Kasumi-1 (cell line): ENCODE data around the gene RNASE13.
"Not testable (repeated sequence)": the region's sequence is repeated elsewhere in the genome, so short reads cannot be mapped to it uniquely, and the experiment has no call there.

Source experiments
- DNase-seq, 2 experiments: peaks; one replicate each; lab custom pipeline; 2025; lab: John Stamatoyannopoulos, UW

Gene RNASE13

DNA sequence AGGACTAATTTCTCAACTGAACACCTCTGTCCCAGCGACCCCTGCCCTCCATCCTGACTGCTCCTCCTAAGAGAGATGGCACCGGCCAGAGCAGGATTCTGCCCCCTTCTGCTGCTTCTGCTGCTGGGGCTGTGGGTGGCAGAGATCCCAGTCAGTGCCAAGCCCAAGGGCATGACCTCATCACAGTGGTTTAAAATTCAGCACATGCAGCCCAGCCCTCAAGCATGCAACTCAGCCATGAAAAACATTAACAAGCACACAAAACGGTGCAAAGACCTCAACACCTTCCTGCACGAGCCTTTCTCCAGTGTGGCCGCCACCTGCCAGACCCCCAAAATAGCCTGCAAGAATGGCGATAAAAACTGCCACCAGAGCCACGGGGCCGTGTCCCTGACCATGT, 8.3 kb upstream of the RNASE13 start:
- no peak for DNase-seq

DNA sequence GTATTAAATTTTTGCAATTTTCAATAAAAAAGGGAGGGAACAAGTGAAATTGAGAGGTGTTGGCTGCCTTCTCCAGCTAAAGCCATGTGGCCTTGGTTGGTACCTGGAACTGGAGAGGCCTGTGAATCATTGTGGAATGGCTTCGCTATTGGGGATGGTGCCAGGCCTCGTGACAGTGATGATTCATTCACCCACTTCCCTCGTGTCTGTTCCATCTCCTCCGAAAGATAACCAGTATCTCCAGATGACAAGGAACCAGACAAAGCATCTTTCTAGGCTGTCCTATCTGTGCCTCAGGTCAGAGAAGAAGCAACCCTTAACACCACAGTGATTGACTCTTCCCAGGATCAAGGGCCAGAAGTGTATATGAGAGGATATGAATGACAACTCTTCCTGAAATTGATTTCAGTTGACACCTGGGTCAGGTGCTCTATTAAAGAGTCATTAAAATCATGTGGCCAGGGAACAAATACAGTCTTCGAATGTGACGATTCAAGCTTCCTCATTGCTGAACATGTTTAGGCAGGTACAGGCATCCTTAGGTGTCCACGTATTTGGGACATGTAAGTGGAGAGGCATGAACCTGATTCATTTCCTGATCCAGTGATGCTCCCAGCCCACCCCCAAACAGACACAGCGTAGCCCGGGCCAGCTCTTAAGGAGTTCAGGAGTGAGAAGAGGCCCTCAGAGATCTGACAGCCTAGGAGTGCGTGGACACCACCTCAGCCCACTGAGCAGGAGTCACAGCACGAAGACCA, 7.2 kb upstream of the RNASE13 start, which contains the start of gene RNASE7:
RNASE7 (plus strand) TSS at position 687 of the 758 bp plus-strand sequence. CDS start 631 bp downstream, outside the sequence.
- DNase-seq, result no peak

DNA sequence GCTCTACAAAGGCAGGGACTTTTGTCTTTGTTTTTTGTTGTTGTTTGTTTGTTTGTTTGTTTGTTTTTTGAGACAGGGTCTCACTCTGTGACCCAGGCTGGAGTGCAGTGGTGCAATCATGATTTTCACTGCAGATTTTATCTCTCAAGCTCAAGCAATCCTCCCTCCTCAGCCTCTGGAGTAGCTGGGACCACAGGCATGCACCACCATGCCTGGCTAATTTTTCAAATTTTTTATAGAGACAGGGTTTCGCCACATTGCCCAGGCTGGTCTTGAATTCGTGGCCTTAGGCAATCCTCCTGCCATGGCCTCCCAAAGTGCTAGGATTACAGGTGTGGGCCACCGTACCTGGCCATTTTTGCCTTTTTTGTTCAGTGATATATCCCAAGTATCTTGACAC, 6.3 kb upstream of the RNASE13 start:
- DNase-seq, result not testable (repeated sequence)

DNA sequence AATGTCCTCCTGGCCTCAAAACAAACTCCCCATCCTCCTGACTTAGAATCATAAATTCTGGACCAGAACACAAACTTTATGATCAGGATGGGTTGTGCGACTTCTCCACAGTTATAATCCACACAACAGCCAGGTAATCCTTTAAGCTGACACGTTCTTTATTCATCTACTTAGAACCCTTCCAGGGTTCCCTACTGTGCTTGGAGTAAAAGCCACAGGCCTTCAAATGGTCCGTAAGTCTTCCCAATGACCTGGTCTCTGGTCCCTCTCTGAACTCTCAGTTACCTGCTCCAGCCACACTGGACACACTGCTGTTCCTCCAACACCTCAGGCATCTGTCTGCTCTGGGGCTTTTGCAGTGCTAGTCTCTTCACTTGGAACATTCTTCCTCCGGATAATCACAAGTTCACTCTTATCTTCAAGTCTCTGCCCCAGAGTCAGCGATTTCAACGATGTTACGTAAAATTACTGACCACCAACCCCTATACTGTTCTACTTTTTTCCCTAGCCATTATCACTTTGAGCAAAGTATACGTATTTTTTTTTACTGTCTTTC, 5.8 kb upstream of the RNASE13 start:
- no peak for DNase-seq

DNA sequence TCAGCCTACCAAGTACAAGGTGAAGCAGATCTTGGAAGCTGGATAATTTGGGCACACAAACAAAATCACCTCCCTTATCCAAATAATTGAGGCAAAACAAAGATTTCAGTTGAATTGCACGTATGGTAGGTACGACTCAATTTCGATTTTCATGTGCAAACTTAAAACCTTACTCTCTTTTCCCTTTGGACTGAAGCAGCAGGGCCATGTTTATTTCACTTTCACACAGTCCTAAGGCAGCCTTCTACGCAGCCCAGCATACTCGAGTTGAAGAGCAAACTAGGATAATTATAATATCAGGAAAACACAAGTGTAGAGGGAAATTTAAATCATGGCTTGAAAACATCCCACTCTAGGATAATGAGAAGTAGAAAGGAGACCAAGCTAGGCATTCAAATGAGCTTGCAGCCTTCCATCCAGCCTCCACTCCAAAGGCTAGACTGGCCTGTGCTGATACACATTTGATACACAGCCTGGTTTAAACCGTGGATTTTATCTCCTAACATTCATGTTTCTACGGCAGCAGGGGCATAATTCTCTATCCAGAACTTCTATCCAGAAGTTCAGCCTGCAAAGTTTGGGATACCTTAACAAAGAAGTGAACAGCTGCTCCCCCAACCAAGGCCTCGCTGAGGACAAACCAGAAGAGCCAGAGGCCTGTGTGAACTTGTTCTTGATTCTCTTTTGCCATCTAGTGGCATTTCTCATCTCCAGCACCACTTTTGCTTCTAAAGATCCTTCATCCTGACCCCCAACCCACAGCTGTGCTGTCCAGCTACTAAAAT, 5.2 kb upstream of the RNASE13 start:
- peak; percentile 78 to 85 for DNase-seq

DNA sequence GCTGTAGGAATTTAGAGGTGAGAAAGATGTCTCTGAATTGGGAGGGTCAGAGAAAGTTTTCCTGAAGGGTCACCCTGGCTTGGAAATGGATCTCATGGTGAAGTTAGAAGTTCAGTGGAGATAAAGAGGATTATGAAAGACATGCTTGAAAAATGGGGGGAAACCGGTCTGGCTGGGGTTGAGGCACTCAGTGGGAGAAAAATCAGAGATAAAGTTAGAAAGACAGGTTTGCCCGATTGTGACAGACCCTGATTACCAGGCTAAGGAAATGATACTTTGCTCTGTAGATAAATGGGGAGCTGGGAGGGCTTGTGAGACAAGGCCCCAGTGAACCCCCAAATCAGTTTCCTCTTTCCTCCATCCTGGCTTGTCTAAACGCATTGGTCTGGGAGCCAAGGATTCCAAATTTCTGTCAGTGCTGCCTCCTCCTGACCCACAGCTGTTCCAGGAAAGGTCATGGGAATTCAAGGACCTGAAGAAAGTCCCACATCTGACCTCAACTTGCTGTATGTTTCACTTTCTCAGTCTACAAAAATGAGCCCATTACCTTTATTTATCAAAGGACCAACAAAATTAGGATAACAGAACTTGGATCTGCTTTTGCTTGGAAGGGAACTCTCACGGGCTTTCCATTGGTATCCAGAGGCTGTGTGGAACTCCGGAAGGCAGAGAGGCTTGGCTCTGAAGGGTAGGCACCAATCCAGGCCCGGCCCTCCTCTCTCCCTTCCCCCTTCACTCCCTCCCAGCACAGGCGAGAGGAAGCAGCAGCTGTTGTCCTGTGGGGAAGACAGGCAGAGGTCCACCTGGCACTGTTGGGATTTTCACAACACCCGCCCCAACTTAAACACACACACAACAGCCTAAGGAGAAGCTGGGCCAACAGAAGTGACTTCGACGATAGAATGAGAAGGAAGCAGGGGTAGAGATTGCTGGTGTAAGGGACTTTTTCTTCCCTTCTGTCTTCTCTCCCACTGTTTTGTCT, 4.1 kb upstream of the RNASE13 start:
- DNase-seq, result no peak

DNA sequence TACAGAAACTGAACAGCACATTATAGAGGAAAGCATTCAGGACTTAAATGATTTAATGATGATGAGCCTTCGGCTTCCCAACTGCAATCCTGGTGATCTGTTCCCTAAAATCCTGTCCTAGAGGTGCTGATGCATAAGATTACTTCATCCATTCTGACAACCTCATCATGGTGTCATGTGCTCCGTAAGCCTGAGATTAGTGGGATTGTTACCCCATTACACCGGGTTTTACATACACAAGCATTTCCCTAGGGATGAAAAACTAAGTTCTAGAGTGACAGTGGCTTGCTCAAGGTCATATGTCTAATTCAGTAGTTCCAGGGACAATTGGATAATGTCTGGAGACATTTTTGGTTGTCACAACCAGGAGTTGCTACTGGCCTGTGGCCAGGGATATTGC, 2.5 kb upstream of the RNASE13 start:
- no peak for DNase-seq

DNA sequence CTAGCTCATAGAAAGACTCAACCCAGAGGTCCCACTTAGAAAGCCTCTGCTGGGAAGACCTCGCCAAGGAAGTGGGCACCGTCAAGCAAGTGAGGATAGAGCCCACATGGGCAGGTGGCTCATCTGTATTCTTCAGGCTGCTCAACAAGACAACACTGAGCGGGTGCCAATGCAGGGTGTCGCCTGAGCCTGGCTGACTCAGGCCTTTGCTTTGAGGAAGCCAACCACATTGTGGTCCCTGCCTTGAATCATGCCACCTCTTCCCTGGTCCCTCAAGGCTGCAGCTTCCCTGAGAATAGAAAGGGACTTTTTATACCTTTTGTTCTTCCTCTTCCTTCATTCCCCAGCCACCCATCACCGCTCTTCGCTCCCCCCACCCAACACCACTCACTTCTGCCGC, 2.1 kb upstream of the RNASE13 start:
- no peak for DNase-seq

DNA sequence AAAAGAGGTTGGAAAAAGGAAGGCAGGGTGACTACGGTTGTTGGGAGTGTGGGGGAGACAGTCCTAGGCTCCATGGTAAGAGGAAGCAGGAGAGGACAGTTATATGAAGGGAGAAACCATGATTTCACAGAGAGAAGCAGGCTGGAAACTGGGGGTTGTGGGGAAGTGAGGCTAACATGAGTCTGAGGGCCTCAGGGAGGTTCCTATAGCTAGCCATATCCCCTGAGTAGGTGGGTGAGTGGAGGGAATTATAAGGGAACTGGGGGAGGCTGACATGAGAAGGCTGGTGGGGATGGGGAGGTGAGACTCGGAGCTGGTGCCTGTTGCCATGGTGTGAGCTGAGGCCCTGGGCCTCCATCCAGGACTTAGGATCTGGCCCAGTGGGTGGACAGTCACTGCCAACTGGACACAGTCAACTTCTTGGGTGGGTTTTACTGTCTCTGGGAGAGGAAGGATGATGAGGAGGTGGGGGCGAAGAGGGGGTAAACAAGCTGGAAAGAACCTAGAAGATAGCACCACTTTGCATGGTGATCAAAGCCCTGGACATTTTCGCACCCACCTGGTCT, 1.4 kb downstream of the RNASE13 start:
- DNase-seq, result no peak

DNA sequence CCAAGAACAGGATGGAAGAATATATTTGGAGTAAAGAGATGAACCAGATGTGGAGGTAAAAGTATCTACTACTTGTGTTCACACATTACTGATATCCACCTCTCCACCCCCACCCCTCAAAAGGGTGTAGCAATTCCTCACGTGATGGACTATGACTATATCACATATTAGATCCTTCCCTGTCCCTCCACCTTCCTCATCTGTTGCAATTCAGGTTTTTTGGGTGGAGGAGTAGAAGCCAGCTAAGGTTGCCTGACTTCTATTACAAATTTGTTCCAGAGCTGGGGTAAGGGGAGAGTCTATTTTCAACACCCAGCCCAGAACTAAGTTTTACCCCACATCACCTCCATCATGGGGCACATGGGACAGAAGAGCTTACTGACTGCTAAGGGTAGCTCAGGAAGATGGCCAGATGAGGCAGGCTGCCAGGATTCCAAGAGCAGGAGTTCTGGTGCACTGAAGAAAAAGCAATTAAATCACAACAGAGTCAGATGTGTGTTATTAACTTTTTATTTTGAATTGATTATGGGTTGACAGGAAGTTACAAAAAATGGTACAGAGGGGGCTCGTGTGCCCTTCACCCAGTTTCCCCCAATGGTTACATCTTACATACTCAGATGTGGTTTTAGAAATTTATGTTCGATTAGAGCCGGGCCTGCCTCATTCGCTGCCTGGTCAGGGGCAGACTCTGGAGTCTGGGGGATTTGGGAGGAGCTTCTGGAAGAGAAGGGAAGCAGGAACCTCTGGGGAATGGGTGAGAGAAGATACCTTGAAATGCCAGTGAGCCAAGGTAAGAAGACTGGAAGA, 2.1 kb downstream of the RNASE13 start:
- DNase-seq, result no peak

DNA sequence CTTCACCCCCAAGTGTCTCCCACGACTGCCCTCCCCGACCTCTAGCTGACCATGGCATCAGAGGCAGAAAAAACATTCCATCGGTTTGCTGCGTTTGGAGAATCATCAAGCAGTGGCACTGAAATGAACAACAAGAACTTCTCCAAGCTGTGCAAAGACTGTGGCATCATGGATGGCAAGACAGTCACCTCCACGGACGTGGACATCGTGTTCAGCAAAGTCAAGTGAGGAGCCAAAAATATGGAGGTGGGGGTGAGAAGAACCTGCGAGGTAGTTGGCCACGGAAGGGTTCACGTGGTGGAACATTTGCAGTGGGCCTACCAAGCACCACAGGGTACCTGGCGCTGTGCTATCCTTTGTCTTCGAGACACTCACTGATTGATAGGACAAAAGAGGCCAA, 4.1 kb downstream of the RNASE13 start:
- DNase-seq, result no peak

DNA sequence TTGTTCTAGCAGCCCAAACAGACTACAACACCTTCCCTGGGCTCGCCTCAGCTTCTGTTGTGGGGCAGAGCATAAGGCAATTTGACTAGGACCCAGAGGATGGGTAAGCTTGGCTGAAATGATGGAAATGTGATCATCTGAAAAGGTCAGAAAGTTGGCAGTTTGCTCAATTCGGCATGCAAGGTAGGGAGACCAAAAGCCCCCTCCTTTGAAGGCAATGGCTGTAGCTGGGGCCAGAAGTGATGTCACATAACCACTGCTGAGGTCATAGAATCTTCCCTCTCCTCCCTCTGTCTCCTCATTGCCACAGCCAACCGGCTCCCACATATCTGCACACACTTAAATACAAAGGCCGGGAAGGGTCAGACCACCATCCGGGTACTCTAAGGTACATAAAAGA, 4.7 kb downstream of the RNASE13 start, which contains the start of gene TPPP2:
TPPP2 (plus strand) TSS at position 301 of the 400 bp plus-strand sequence. CDS start 365 bp downstream, outside the sequence.
- DNase-seq, result no peak

DNA sequence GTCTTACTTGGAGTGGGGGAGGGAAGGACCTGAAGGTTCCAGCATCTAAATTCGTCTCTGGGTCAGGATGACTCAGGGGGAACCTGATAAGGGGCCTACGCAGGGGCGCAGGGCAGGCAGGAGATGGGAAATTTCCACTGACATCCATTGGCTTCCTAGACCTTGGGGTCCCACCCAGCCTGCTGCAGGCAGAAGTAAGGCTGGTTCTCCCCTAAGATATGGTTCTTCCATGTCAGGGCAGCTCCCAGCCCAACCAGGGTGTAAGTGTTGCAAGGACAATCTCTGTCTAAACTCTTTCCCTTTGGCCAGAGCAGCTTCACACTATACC, 7.7 kb downstream of the RNASE13 start:
- DNase-seq, result no peak

DNA sequence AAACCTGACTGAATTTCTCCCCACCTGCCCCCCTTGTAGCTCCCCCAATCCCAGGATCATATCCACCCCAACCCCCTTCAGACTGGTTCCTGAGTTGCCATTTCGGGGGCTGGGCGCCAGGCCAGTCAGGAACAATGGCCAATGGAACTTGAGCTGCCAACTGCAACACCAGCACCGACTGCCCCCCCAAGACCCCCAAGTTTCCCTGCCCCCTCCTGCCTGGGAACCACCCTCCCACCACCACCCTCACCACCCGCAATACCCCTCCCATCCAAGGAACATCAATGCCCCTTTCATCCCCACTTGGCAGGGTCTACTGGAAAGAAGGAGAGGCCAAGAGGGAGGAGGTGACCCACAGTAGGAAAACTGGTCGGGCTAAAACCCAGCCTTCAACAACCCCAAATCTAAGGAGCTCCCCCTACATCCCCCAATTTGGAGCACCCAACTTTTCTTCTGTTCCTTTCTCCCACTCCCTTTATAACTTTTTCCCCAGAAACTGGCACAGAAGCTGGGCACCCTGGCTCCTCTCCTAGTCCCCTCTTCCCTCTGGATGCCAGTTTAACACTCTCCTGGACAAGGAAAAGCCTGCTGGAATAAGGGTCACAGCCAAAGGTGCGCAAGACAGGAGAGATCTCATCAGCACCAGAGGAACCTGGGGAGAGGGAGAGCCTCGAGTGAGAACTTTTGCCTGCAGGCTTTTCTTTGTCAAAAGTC, 8.2 kb downstream of the RNASE13 start:
- DNase-seq, result no peak

DNA sequence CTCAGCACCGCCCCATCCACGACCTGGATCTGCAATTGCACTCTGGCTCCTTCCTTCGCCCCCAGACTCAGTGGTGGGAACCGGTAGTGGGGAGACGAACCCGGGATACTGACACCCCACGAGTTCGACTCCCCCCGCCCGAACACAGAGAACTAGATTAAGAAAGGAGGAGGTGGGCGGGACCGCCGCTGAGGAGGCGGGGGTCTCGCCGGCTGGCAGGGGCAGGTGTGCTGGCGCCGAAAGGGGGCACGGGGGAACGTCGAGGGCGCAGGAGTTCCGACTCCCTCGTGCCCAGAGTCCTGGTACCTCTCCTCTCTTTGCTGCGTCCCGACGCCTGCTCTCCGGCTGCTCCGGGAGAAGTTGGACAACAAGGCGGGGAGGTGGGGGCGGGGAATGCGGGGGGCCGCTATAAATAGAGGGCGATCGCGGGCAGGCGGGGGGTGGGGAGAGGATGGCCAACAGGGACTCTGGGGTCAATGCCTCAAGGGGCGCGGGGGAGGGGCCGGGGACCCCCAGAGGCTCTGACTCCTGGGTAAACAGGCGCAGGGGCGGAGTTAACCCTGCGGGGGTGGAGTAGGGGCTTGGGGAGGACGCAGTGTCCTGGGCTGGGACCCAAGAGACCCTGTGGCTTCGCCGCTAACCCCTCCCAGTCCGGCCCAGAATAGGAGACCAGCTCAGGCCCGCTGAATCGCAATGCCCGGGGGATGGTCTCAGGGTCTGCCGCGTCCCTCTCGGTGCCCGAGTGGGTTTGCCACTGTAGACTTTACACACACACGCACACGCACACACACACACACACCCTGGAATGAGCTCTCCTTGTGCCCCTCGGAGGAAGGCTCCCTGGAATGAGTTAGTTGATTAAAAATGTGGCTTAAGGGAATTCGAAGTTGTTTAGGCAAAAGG, 9.0 kb downstream of the RNASE13 start:
- DNase-seq, result no peak

DNA sequence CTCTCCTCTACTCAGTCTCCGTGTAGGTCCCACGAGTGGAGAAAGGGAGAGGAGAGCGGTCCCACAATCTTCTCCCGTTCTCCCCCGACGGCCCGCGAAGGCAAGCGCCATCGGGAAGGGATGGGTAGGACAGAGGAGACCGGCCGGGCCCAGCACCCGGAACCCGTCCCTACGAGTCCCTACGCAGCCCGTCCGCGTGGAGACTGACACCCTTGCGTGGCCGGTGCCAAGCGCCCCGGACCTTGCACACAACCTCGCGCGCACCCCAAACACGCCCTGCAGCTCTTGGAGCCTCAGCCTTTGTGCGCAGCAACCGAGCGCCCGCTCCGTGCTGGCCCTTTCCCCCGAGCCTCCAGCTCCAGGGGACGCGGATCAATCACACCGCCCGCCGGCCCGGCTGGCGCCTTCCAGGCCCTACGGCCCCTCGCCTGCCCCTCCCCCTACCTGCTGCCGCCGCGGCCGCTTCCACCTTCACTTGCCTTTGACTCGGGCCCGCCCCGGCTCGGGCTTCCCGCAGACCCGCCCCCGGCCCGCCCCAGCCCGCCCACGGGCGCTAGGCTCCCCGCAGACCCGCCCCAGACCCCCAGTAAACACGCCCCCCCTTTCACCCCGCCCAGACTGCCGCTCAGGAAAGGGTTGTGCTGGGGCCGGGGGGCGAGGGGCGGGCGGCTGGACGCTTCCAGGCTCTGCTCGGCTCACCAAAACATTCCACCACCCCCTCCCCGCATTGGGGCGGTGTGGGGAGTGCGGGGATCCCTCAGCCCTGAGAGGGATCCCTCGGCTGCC, 9.8 kb downstream of the RNASE13 start, which contains the start of gene NDRG2:
NDRG2 (minus strand) TSS at position 477 of the 786 bp plus-strand sequence. CDS start 1,746 bp downstream, outside the sequence.
- DNase-seq, result peak; percentile 32 to 37

DNA sequence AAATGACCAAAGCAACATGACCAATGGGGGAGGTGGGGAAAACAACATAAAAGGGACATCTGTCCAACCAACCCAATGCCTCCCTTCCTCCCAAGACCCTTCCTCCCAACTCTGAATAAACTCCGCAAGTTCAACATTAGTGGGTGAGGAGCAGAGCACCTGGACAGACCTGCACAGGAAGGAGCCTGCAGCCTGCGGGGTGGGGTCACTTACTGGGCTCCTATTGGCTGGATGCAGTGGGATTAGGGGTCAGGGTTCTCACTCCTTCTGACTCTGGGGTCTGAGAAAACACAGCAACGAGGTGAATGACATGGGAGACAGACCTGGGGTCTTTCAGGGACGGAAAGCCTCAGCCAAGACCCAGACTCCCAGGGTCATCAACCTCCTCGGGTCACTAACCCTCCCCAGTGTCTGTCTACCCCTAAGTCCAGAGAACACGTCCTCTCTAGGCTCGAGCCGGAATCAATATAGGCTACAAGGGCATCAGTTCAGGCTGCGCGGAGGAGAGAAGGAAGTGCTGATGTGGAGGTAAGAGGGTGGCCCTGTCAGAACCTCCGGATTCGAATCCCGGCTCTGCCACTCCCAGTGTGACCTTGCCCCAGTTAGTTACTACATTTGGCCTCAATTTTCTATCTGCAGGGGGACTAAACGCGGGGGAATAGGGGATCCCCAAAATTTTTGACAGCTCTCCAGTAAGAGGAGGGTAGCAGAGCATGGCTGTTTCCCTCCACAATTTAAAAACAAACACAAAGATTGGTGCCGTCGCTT, 10.6 kb downstream of the RNASE13 start:
- DNase-seq, result no peak
